ENCODE results near the gene DYNC1LI1.

DNA sequence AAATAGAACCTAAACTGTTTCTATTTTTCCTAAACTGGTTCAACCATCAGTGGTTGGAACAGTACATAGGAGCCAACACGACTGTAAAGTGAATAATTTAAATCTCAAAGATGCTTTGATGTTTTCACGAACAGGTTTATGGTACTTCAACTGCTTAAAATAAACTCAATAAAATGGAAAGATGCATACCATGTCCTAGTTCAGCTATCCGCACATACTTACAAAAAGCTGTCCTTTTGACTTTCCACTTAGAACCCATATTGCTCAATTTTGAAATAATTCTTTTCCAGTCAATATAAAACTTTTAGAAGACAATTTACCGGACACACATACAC lies 68.9 kb downstream of the DYNC1LI1 start:
- TF ChIP-seq, protein P1, sequence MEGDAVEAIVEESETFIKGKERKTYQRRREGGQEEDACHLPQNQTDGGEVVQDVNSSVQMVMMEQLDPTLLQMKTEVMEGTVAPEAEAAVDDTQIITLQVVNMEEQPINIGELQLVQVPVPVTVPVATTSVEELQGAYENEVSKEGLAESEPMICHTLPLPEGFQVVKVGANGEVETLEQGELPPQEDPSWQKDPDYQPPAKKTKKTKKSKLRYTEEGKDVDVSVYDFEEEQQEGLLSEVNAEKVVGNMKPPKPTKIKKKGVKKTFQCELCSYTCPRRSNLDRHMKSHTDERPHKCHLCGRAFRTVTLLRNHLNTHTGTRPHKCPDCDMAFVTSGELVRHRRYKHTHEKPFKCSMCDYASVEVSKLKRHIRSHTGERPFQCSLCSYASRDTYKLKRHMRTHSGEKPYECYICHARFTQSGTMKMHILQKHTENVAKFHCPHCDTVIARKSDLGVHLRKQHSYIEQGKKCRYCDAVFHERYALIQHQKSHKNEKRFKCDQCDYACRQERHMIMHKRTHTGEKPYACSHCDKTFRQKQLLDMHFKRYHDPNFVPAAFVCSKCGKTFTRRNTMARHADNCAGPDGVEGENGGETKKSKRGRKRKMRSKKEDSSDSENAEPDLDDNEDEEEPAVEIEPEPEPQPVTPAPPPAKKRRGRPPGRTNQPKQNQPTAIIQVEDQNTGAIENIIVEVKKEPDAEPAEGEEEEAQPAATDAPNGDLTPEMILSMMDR (IDR thresholded peaks at IDR 0.05 in 4 of 5, conservative IDR thresholded peaks at IDR 0.05 in 1 of 5), result no peak
- no peak for TF ChIP-seq POLR2A (IDR thresholded peaks at IDR 0.05)

All from gastrocnemius medialis (tissue), 4 donors.